K562 (cell line): Measurements from ENCODE around the gene SLAMF7. TPM values are rescaled to one million over a fixed set of nuclear protein-coding genes. Genes with fewer than 3 reads are reported as not detected.

Experiments
- ATAC-seq: fragments of 200-7000 bp; cut with Tn5 transposase; 3 replicates; pipeline ENCODE4 v1.9.1; 2020; ENCODE audit warnings: moderate library complexity
- BruUV-seq: library from RNA; stranded (reverse); fragments of 400-500 nt; replicated peaks from 2 replicates; lab custom pipeline; 2021; lab: Mats Ljungman, UMichigan
- CTCF ChIA-PET: fragments of 300-600 bp; formaldehyde crosslinking; extraction: SDS; loops from one replicate; lab custom pipeline; 2021; ENCODE audit warnings: low intra/inter-chr PET ratio; lab: Yijun Ruan, JAX
- POLR2A ChIA-PET: fragments of 300-600, 350-650 bp; sonication (Branson Sonifier 250); formaldehyde crosslinking; extraction: SDS; loops from one replicate; lab custom pipeline; 2021; ENCODE audit warnings: antibody characterized with exemption, inconsistent platforms; lab: Yijun Ruan, JAX
- DNase-seq, 4 experiments: peaks; one replicate each; pipeline versions ENCODE4 v3.0.0 to v3.0.0-alpha.2; 2011 to 2018; ENCODE audit warnings: low spot score in 3 of 4, mixed read lengths in 3 of 4; ENCODE audit errors: extremely low read depth in 1 of 4
- FAIRE-seq: peaks from 2 replicates; lab custom pipeline; 2011; peaks lifted over from hg19 to GRCh38; lab: Jason Lieb, UNC
- H2AFZ ChIP-seq: 2 replicates; pipeline ENCODE4 v1.6.0; 2011; ENCODE audit warnings: low read depth, low read length, control low read depth, inconsistent platforms
- H3K27ac ChIP-seq: fragments of 200-600 bp; 3 replicates; pipeline ENCODE4 v1.8.0; 2011; ENCODE audit warnings: low read depth, mild to moderate bottlenecking, control low read depth, inconsistent platforms, low read length, moderate library complexity, mixed read lengths; ENCODE audit errors: extremely low read depth
- H3K27me3 ChIP-seq, 2 experiments: fragments of 300-600 bp in 1 of 2; 2 replicates in 1 of 2; 3 replicates in 1 of 2; pipeline versions ENCODE4 v1.6.0 to v1.8.0; 2011; ENCODE audit warnings: inconsistent platforms in 2 of 2, low read length in 2 of 2, mild to moderate bottlenecking in 1 of 2, mixed read lengths in 1 of 2, moderate library complexity in 1 of 2; ENCODE audit not compliant: control insufficient read depth in 2 of 2, insufficient read depth in 2 of 2
- H3K36me3 ChIP-seq: fragments of 300-600 bp; 3 replicates; pipeline ENCODE4 v1.8.0; 2011; ENCODE audit warnings: mild to moderate bottlenecking, low read length, inconsistent platforms; ENCODE audit not compliant: control insufficient read depth, insufficient read depth
- H3K4me1 ChIP-seq, 2 experiments: fragments of 200-600 bp in 1 of 2; replicated peaks in 1 of 2; 2 replicates in 1 of 2; 3 replicates in 1 of 2; pipeline versions ENCODE4 v1.5.1 to v1.8.0; 2011; ENCODE audit warnings: inconsistent platforms in 2 of 2, low read length in 2 of 2, mild to moderate bottlenecking in 1 of 2, mixed read lengths in 1 of 2, moderate library complexity in 1 of 2; ENCODE audit not compliant: control insufficient read depth in 2 of 2, insufficient read depth in 2 of 2
- H3K4me2 ChIP-seq: 2 replicates; pipeline ENCODE4 v1.6.1; 2011; ENCODE audit warnings: low read length, control low read depth, inconsistent platforms, mixed read lengths; ENCODE audit not compliant: insufficient read depth
- H3K4me3 ChIP-seq: fragments of 200-600 bp; sonication (generic), shearing (Covaris generic); 2 replicates; pipeline ENCODE4 v1.5.1; 2016; ENCODE audit warnings: control low read depth, inconsistent platforms
- H3K79me2 ChIP-seq: fragments of 200-600 bp; 3 replicates; pipeline ENCODE4 v1.8.0; 2011; ENCODE audit warnings: low read length, inconsistent platforms; ENCODE audit not compliant: control insufficient read depth, insufficient read depth
- H3K9ac ChIP-seq, 2 experiments: 2 replicates each; pipeline versions ENCODE4 v1.6.0 to v1.6.1; 2011; ENCODE audit warnings: low read depth in 2 of 2, low read length in 2 of 2, control low read depth in 1 of 2, inconsistent platforms in 1 of 2, mild to moderate bottlenecking in 1 of 2, mixed read lengths in 1 of 2; ENCODE audit not compliant: insufficient read depth in 1 of 2
- H3K9me1 ChIP-seq: one replicate; pipeline ENCODE4 v1.6.0; 2011; ENCODE audit warnings: inconsistent platforms, mild to moderate bottlenecking, low read length, moderate library complexity; ENCODE audit not compliant: control insufficient read depth, insufficient read depth
- H3K9me3 ChIP-seq: replicated peaks from 2 replicates; pipeline ENCODE4 v1.5.1; 2011; ENCODE audit warnings: low read depth, low read length, inconsistent platforms; ENCODE audit not compliant: control insufficient read depth, insufficient read depth
- H4K20me1 ChIP-seq: replicated peaks from 2 replicates; pipeline ENCODE4 v1.6.1; 2011; ENCODE audit warnings: low read length, inconsistent platforms, mixed read lengths; ENCODE audit not compliant: control insufficient read depth, insufficient read depth
- BCL6 ChIP-seq: fragments of 250-450 bp; sonication (Bioruptor Pico); IDR thresholded peaks from 2 replicates; pipeline ENCODE4 v1.4.0; 2020
- BMI1 ChIP-seq: fragments of 150-350 bp; IDR thresholded peaks from 2 replicates; pipeline ENCODE4 v1.6.1; 2014; ENCODE audit warnings: low read length
- FOXA1 ChIP-seq: fragments of 450-650 bp; IDR thresholded peaks from 2 replicates; pipeline ENCODE4 v1.6.1; 2016; ENCODE audit warnings: mild to moderate bottlenecking, borderline replicate concordance
- MTF1 ChIP-seq: fragments of 250-450 bp; sonication (Bioruptor Pico); IDR thresholded peaks from 2 replicates; pipeline ENCODE4 v1.9.0; 2021; ENCODE audit warnings: moderate library complexity, mild to moderate bottlenecking, inconsistent platforms, borderline replicate concordance
- TEAD4 ChIP-seq, 2 experiments: sonication (generic) in 1 of 2; formaldehyde crosslinking in 1 of 2; IDR thresholded peaks; 2 replicates each; pipeline versions ENCODE4 v1.6.1 to v1.8.0; 2012 to 2022; ENCODE audit warnings: borderline replicate concordance in 1 of 2, inconsistent platforms in 1 of 2, low read length in 1 of 2, mild to moderate bottlenecking in 1 of 2, missing genetic modification reagents in 1 of 2
- ZC3H4 ChIP-seq: sonication (generic); formaldehyde crosslinking; IDR thresholded peaks from 2 replicates; pipeline ENCODE4 v1.9.0; 2021; ENCODE audit warnings: missing genetic modification reagents, borderline replicate concordance
- ZNF583 ChIP-seq: fragments of 250-450 bp; sonication (Bioruptor Pico); IDR thresholded peaks from 2 replicates; pipeline ENCODE4 v1.4.0; 2020
- ZNF785 ChIP-seq: fragments of 250-450 bp; sonication (Bioruptor Pico); IDR thresholded peaks from 2 replicates; pipeline ENCODE4 v1.4.0; 2020; ENCODE audit warnings: mild to moderate bottlenecking
- WGBS: fragments of 100-300 bp; shearing (Covaris generic); methylation state at CpG from one replicate; pipeline ENCODE4 v1.1.6; 2016; ENCODE audit warnings: low coverage, mixed read lengths; ENCODE audit not compliant: insufficient coverage; ENCODE audit errors: missing lambda C conversion rate; 5-methylcytosine and 5-hydroxymethylcytosine counted together
- in situ Hi-C: fragments of 300-500 bp; cut with MboI; formaldehyde crosslinking; loops from 4 replicates; pipeline ENCODE4 v1.15.0; 2018; ENCODE audit warnings: inconsistent platforms, mixed read lengths
- intact Hi-C: fragments of 100-400 bp; cut with micrococcal nuclease; formaldehyde crosslinking; loops from 2 replicates; pipeline ENCODE4 v1.14.2; 2022
- polyA plus RNA-seq, 8 experiments: library from polyadenylated mRNA; depleted of rRNA in 4 of 8; stranded (reverse) in 5 of 8; unstranded in 3 of 8; fragments of >200 nt; fragmentation: Nextera tagmentation in 2 of 8; fragmentation: Illumina TruSeq in 1 of 8; extraction: Ambion mirVana in 2 of 8; extraction: Trizol in 1 of 8; gene quantifications; 2 replicates each; pipeline versions ENCODE4 v1.2.1 to v1.2.3, GENCODE V29; 2011 to 2014; ENCODE audit warnings: inconsistent platforms in 1 of 8, missing spikeins in 1 of 8
- total RNA-seq, 7 experiments: library from RNA; depleted of rRNA in 6 of 7; stranded (reverse); fragments of >200 nt in 6 of 7; fragmentation: Illumina TruSeq in 2 of 7; extraction: Trizol in 2 of 7; gene quantifications; 2 replicates each; pipeline versions ENCODE4 v1.2.1 to v1.2.3, GENCODE V29; 2011 to 2021; ENCODE audit warnings: low replicate concordance in 1 of 7
- TF ChIP-seq, protein P1 (sequence below): fragments of 450-650 bp; IDR thresholded peaks from 2 replicates; pipeline ENCODE4 v1.6.1; 2016
- TF ChIP-seq, protein P2 (sequence below): fragments of 450-650 bp; IDR thresholded peaks from 2 replicates; pipeline ENCODE4 v1.7.1; 2018; ENCODE audit warnings: mild to moderate bottlenecking, low read depth; ENCODE audit not compliant: partially characterized antibody

SLAMF7 gene
- total and polyA plus RNA-seq, 9 of the 15 experiments (the other 6 are each of a cell fraction or from before 2014, with no cell fraction given): 0.11 to 1.2 (median 0.22) TPM; not detected in 2

- WGBS: 0% methylated on average over 1 of the region's 1 CpG
- no peak for DNase-seq
- in situ Hi-C loops (no loop called here), intact Hi-C loops (no loop called here)
- Histone ChIP-seq H3K79me2 (no peaks in the 10 kb centered on the region), H3K9me3 (no peaks in the 10 kb centered on the region), H3K27me3 (peaks cover 2 to 19% of the 10 kb centered on the region in 2 experiments; a peak in 3 of 5 replicates), H3K9me1 (no peaks in the 10 kb centered on the region), H2AFZ (no peak overlapping the region), H3K4me1 (no peaks in the 10 kb centered on the region), H4K20me1 (0 out of 2 replicates have a peak, but pooled peaks cover 2% of the 10 kb centered on the region), H3K4me3 (no peak overlapping the region), H3K36me3 (no peaks in the 10 kb centered on the region), H3K27ac (no peak overlapping the region), H3K4me2 (no peak overlapping the region), H3K9ac (no peak overlapping the region)
- BruUV-seq: no TSS peak
- POLR2A ChIA-PET: interaction anchor here (1.1 kb wide), 1 partner anchor 24 kb away, joined by 3 read pairs; no protein-coding TSS in a partner anchor
- no peak for ATAC-seq
- CTCF ChIA-PET: interaction anchor here (0.9 kb wide), 1 partner anchor 94 kb away, joined by 5 read pairs; no protein-coding TSS in a partner anchor
- FAIRE-seq: no peak
- TF ChIP-seq ZNF583 (CRISPR knock-in tag) (no peak), BMI1 (no peak), ZC3H4 (no peak), MTF1 (CRISPR knock-in tag) (no peak), ZNF785 (CRISPR knock-in tag) (no peak), TEAD4 (IDR thresholded peaks at IDR 0.05; ENCODE audit: low read length) (no peak), TEAD4 (CRISPR knock-in tag; IDR thresholded peaks at IDR 0.05; ENCODE audit: borderline replicate concordance) (no peak), BCL6 (CRISPR knock-in tag) (no peak), FOXA1 (no peak)
- TF ChIP-seq, protein P1, sequence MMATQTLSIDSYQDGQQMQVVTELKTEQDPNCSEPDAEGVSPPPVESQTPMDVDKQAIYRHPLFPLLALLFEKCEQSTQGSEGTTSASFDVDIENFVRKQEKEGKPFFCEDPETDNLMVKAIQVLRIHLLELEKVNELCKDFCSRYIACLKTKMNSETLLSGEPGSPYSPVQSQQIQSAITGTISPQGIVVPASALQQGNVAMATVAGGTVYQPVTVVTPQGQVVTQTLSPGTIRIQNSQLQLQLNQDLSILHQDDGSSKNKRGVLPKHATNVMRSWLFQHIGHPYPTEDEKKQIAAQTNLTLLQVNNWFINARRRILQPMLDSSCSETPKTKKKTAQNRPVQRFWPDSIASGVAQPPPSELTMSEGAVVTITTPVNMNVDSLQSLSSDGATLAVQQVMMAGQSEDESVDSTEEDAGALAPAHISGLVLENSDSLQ: no peak
- TF ChIP-seq, protein P2, sequence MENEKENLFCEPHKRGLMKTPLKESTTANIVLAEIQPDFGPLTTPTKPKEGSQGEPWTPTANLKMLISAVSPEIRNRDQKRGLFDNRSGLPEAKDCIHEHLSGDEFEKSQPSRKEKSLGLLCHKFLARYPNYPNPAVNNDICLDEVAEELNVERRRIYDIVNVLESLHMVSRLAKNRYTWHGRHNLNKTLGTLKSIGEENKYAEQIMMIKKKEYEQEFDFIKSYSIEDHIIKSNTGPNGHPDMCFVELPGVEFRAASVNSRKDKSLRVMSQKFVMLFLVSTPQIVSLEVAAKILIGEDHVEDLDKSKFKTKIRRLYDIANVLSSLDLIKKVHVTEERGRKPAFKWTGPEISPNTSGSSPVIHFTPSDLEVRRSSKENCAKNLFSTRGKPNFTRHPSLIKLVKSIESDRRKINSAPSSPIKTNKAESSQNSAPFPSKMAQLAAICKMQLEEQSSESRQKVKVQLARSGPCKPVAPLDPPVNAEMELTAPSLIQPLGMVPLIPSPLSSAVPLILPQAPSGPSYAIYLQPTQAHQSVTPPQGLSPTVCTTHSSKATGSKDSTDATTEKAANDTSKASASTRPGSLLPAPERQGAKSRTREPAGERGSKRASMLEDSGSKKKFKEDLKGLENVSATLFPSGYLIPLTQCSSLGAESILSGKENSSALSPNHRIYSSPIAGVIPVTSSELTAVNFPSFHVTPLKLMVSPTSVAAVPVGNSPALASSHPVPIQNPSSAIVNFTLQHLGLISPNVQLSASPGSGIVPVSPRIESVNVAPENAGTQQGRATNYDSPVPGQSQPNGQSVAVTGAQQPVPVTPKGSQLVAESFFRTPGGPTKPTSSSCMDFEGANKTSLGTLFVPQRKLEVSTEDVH: no peak
Measured at GRCh38 chr1:160776178-160776577, 37.1 kb downstream of the SLAMF7 start.
